Measurements from ENCODE around the gene VMP1.

DNA sequence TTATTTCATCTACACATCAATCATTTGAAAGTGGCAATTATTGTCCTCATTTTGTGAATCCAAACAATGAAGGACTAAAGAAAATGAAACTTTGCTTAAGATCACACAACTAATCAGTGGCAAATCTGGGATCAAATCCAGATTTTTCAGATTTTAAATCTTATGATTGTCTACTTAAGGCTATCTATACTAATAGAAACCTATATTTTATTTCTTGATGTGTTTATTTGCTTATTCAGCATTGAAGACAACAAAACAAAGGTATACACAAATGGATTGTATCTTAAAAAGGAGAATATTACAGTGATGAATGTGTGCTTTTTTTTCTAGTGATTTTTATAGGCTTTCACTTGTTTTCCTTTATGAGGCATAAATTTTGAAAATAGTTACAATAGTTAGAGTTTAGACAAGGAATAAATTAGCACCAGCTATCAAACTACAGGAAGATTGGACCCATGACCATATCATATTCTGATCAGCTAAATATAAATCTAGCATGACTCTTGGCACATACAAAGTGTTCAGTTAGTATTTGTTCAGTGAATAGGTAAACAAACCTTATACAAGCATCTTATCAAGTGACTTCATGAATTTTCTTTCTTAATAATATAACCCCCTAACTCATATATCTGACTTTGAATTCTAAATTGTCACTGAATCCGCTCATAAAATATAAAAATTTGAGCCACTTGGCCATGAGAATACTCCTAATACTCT is 20.5 kb downstream of the VMP1 start:
- TF ChIP-seq ZNF302 (CRISPR knock-in tag; IDR thresholded peaks at IDR 0.05) (no peak), MYC (IDR thresholded peaks at IDR 0.05; ENCODE audit: borderline replicate concordance, low read length) (no peak), RAD21 (conservative IDR thresholded peaks at IDR 0.05 in 1 of 2, IDR thresholded peaks at IDR 0.05 in 1 of 2) (no peak), RFX5 (IDR thresholded peaks at IDR 0.05) (no peak), HOXB13 (CRISPR knock-in tag; IDR thresholded peaks at IDR 0.05; ENCODE audit: low read depth) (no peak), POLR2AphosphoS2 (conservative IDR thresholded peaks at IDR 0.05; ENCODE audit: low read length) (no peak), ZC3H11A (IDR thresholded peaks at IDR 0.05) (no peak), EP300 (IDR thresholded peaks at IDR 0.05) (no peak), POLR2A (IDR thresholded peaks at IDR 0.05; ENCODE audit: low read length) (no peak), MAFK (IDR thresholded peaks at IDR 0.05; ENCODE audit: partially characterized antibody) (peak; percentile 83)
- TF ChIP-seq, protein P1, sequence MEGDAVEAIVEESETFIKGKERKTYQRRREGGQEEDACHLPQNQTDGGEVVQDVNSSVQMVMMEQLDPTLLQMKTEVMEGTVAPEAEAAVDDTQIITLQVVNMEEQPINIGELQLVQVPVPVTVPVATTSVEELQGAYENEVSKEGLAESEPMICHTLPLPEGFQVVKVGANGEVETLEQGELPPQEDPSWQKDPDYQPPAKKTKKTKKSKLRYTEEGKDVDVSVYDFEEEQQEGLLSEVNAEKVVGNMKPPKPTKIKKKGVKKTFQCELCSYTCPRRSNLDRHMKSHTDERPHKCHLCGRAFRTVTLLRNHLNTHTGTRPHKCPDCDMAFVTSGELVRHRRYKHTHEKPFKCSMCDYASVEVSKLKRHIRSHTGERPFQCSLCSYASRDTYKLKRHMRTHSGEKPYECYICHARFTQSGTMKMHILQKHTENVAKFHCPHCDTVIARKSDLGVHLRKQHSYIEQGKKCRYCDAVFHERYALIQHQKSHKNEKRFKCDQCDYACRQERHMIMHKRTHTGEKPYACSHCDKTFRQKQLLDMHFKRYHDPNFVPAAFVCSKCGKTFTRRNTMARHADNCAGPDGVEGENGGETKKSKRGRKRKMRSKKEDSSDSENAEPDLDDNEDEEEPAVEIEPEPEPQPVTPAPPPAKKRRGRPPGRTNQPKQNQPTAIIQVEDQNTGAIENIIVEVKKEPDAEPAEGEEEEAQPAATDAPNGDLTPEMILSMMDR (IDR thresholded peaks at IDR 0.05), result no peak
